H1 (cell line): ENCODE results near the gene IFRD1. TPM values are rescaled to one million over a fixed set of nuclear protein-coding genes. Genes with fewer than 3 reads are reported as not detected.

Experiments
- CTCF ChIA-PET: fragments of 300-600 bp; sonication (Branson Sonifier 250); formaldehyde crosslinking; loops from one replicate; lab custom pipeline; 2021; ENCODE audit not compliant: partially characterized antibody; lab: Charles Lee
- POLR2A ChIA-PET: fragments of 300-600 bp; sonication (Branson Sonifier 250); formaldehyde crosslinking; loops from one replicate; lab custom pipeline; 2021; ENCODE audit warnings: inconsistent platforms; ENCODE audit not compliant: partially characterized antibody; lab: Charles Lee
- DNase-seq, 2 experiments: peaks; one replicate each; pipeline versions ENCODE4 v3.0.0 to v3.0.0-alpha.2; 2010 to 2022; ENCODE audit warnings: low spot score in 2 of 2, low read depth in 1 of 2, mixed read lengths in 1 of 2
- FAIRE-seq: peaks from 2 replicates; lab custom pipeline; 2011; peaks lifted over from hg19 to GRCh38; lab: Jason Lieb, UNC
- H2AFZ ChIP-seq: 2 replicates; pipeline ENCODE4 v1.8.1; 2012; ENCODE audit warnings: low read length, inconsistent platforms
- H2AK5ac ChIP-seq: 2 replicates; pipeline ENCODE4 v1.6.1; 2013; ENCODE audit warnings: low read depth, low read length
- H2BK120ac ChIP-seq: replicated peaks from 2 replicates; pipeline ENCODE3; 2013; ENCODE audit warnings: low read depth, low read length, inconsistent platforms
- H2BK12ac ChIP-seq: 2 replicates; pipeline ENCODE4 v1.6.1; 2013; ENCODE audit warnings: low read depth, low read length
- H2BK15ac ChIP-seq: 2 replicates; pipeline ENCODE4 v1.6.1; 2013; ENCODE audit warnings: low read length
- H2BK20ac ChIP-seq: 2 replicates; pipeline ENCODE4 v1.6.1; 2013; ENCODE audit warnings: low read length
- H2BK5ac ChIP-seq: 2 replicates; pipeline ENCODE4 v1.6.1; 2013; ENCODE audit warnings: low read depth, low read length
- H3K14ac ChIP-seq: 2 replicates; pipeline ENCODE4 v1.6.1; 2013; ENCODE audit warnings: inconsistent platforms; ENCODE audit not compliant: insufficient read length
- H3K18ac ChIP-seq: 2 replicates; pipeline ENCODE4 v1.6.1; 2013; ENCODE audit warnings: low read length; ENCODE audit errors: extremely low read depth
- H3K23ac ChIP-seq: 2 replicates; pipeline ENCODE4 v1.6.1; 2013; ENCODE audit warnings: inconsistent platforms; ENCODE audit not compliant: insufficient read length
- H3K23me2 ChIP-seq: 2 replicates; pipeline ENCODE4 v1.6.1; 2013; ENCODE audit warnings: low read depth, low read length
- H3K27ac ChIP-seq: 2 replicates; pipeline ENCODE4 v1.6.1; 2011; ENCODE audit warnings: low read depth, low read length, inconsistent platforms
- H3K27me3 ChIP-seq, 4 experiments: replicated peaks in 1 of 4; 1 replicate in 1 of 4; 2 replicates in 3 of 4; pipeline versions ENCODE4 v1.6.1 to v1.8.1; 2011 to 2013; ENCODE audit warnings: low read length in 3 of 4, mild to moderate bottlenecking in 3 of 4, inconsistent platforms in 2 of 4, mixed read lengths in 2 of 4, moderate library complexity in 1 of 4; ENCODE audit not compliant: control insufficient read depth in 3 of 4, insufficient read depth in 3 of 4; ENCODE audit errors: extremely low read depth in 1 of 4
- H3K36me3 ChIP-seq, 4 experiments: 2 replicates each; pipeline versions ENCODE4 v1.6.1 to v1.8.1; 2011 to 2013; ENCODE audit warnings: mild to moderate bottlenecking in 4 of 4, low read length in 3 of 4, moderate library complexity in 2 of 4, control low read depth in 1 of 4, inconsistent platforms in 1 of 4; ENCODE audit not compliant: insufficient read depth in 4 of 4, control insufficient read depth in 2 of 4
- H3K4ac ChIP-seq: replicated peaks from 2 replicates; pipeline ENCODE3; 2013; ENCODE audit warnings: low read length, low read depth, mixed read lengths, inconsistent platforms; ENCODE audit not compliant: insufficient read length
- H3K4me1 ChIP-seq, 4 experiments: replicated peaks in 1 of 4; 1 replicate in 1 of 4; 2 replicates in 3 of 4; pipeline versions ENCODE4 v1.6.1 to v1.8.1; 2011 to 2013; ENCODE audit warnings: low read length in 3 of 4, inconsistent platforms in 2 of 4, mixed read lengths in 1 of 4; ENCODE audit not compliant: insufficient read depth in 4 of 4, control insufficient read depth in 3 of 4
- H3K4me2 ChIP-seq, 2 experiments: 2 replicates each; pipeline versions ENCODE4 v1.6.1 to v1.8.1; 2011 to 2013; ENCODE audit warnings: low read depth in 2 of 2, low read length in 2 of 2, control low read depth in 1 of 2, inconsistent platforms in 1 of 2, mild to moderate bottlenecking in 1 of 2; ENCODE audit not compliant: insufficient read depth in 1 of 2
- H3K4me3 ChIP-seq, 4 experiments: fragments of 200-600, 300-600 bp in 1 of 4; sonication (generic), shearing (Covaris generic), sonication (Bioruptor Twin) in 1 of 4; 2 replicates each; pipeline versions ENCODE4 v1.5.1 to v1.8.1; 2011 to 2016; ENCODE audit warnings: low read length in 4 of 4, low read depth in 3 of 4, control low read depth in 2 of 4, inconsistent platforms in 2 of 4, mild to moderate bottlenecking in 2 of 4, mixed read lengths in 1 of 4, moderate library complexity in 1 of 4; ENCODE audit not compliant: insufficient read depth in 2 of 4; ENCODE audit errors: extremely low read depth in 1 of 4
- H3K56ac ChIP-seq: replicated peaks from 2 replicates; pipeline ENCODE3; 2013; ENCODE audit warnings: low read depth, mild to moderate bottlenecking, mixed read lengths, low read length, inconsistent platforms; ENCODE audit not compliant: insufficient read length
- H3K79me1 ChIP-seq: 2 replicates; pipeline ENCODE4 v1.6.1; 2013; ENCODE audit warnings: low read depth, low read length, control low read depth
- H3K79me2 ChIP-seq, 2 experiments: 2 replicates each; pipeline versions ENCODE4 v1.6.1 to v1.8.1; 2012 to 2013; ENCODE audit warnings: low read length in 2 of 2, mild to moderate bottlenecking in 2 of 2, inconsistent platforms in 1 of 2; ENCODE audit not compliant: insufficient read depth in 2 of 2, control insufficient read depth in 1 of 2
- H3K9ac ChIP-seq, 4 experiments: replicated peaks in 1 of 4; 1 replicate in 1 of 4; 2 replicates in 3 of 4; pipeline versions ENCODE4 v1.6.1 to v1.8.1; 2011 to 2013; ENCODE audit warnings: low read depth in 3 of 4, low read length in 3 of 4, control low read depth in 2 of 4, mild to moderate bottlenecking in 2 of 4, moderate library complexity in 2 of 4, inconsistent platforms in 1 of 4; ENCODE audit errors: extremely low read depth in 1 of 4
- H3K9me3 ChIP-seq, 2 experiments: 2 replicates each; pipeline versions ENCODE4 v1.6.1 to v1.8.1; 2012 to 2013; ENCODE audit warnings: mild to moderate bottlenecking in 2 of 2, moderate library complexity in 2 of 2, control low read depth in 1 of 2, inconsistent platforms in 1 of 2, low read depth in 1 of 2, low read length in 1 of 2, mixed read lengths in 1 of 2; ENCODE audit not compliant: insufficient read depth in 2 of 2
- H4K20me1 ChIP-seq, 2 experiments: replicated peaks in 1 of 2; 2 replicates each; pipeline versions ENCODE3 to v1.8.1; 2011 to 2013; ENCODE audit warnings: inconsistent platforms in 2 of 2, low read length in 2 of 2, mild to moderate bottlenecking in 1 of 2; ENCODE audit not compliant: insufficient read depth in 2 of 2, control insufficient read depth in 1 of 2
- H4K5ac ChIP-seq: 2 replicates; pipeline ENCODE4 v1.6.1; 2013; ENCODE audit warnings: low read length, low read depth, mixed read lengths, inconsistent platforms; ENCODE audit not compliant: insufficient read length
- H4K8ac ChIP-seq: 2 replicates; pipeline ENCODE4 v1.8.0; 2013; ENCODE audit warnings: mild to moderate bottlenecking, moderate library complexity, low read length, inconsistent platforms; ENCODE audit not compliant: insufficient read depth; ENCODE audit errors: extremely low read depth
- H4K91ac ChIP-seq: replicated peaks from 2 replicates; pipeline ENCODE3; 2013; ENCODE audit warnings: low read length, mixed read lengths, inconsistent platforms; ENCODE audit not compliant: insufficient read length
- BACH1 ChIP-seq: IDR thresholded peaks from 2 replicates; pipeline ENCODE4 v1.6.1; 2012; ENCODE audit warnings: low read length, improper control_type of control experiment
- CEBPB ChIP-seq: IDR thresholded peaks from 2 replicates; pipeline ENCODE4 v1.6.1; 2012; ENCODE audit warnings: low read depth, low read length
- RAD21 ChIP-seq, 2 experiments: IDR thresholded peaks in 1 of 2; conservative IDR thresholded peaks in 1 of 2; 2 replicates each; pipeline ENCODE4 v1.6.1; 2011; ENCODE audit warnings: low read depth in 2 of 2, low read length in 2 of 2, improper control_type of control experiment in 1 of 2, inconsistent platforms in 1 of 2, mild to moderate bottlenecking in 1 of 2, moderate library complexity in 1 of 2
- RNF2 ChIP-seq: fragments of 200-900, 300-1000 bp; sonication (generic); IDR thresholded peaks from 2 replicates; pipeline ENCODE4 v1.7.1; 2016; ENCODE audit warnings: borderline replicate concordance, low read depth, mild to moderate bottlenecking, antibody characterized with exemption, low read length; ENCODE audit not compliant: poor library complexity, severe bottlenecking; ENCODE audit errors: missing control alignments
- SAP30 ChIP-seq: fragments of 300-600 bp; sonication (generic); IDR thresholded peaks from 2 replicates; pipeline ENCODE4 v1.7.1; 2012; ENCODE audit warnings: low read length, moderate library complexity, mild to moderate bottlenecking, inconsistent platforms; ENCODE audit not compliant: insufficient read depth, insufficient replicate concordance
- TBP ChIP-seq: IDR thresholded peaks from 2 replicates; pipeline ENCODE4 v1.6.1; 2011; ENCODE audit warnings: low read depth, low read length, improper control_type of control experiment
- WGBS, 2 experiments: shearing (Covaris generic) in 1 of 2; methylation state at CpG; one replicate each; pipeline versions ENCODE4 v1.1.6 to v1.1.7; 2013 to 2015; ENCODE audit warnings: low lambda C conversion rate in 2 of 2, mixed read lengths in 2 of 2, inconsistent platforms in 1 of 2, low coverage in 1 of 2, missing lambda C conversion rate in 1 of 2; ENCODE audit not compliant: insufficient replicate concordance in 2 of 2, insufficient coverage in 1 of 2, insufficient read length in 1 of 2; ENCODE audit errors: extremely low coverage in 1 of 2, missing lambda C conversion rate in 1 of 2; 5-methylcytosine and 5-hydroxymethylcytosine counted together
- polyA plus RNA-seq, 7 experiments: library from polyadenylated mRNA; depleted of rRNA in 3 of 7; stranded (reverse) in 5 of 7; unstranded in 2 of 7; fragments of >200 nt in 5 of 7; fragments of 200-250 nt in 2 of 7; gene quantifications; 1 replicate in 5 of 7; 2 replicates in 1 of 7; 4 replicates in 1 of 7; pipeline versions ENCODE4 v1.2.1 to v1.2.3, GENCODE V29; 2011 to 2013; ENCODE audit warnings: missing spikeins in 2 of 7, mixed read lengths in 2 of 7
- total RNA-seq: library from RNA; stranded (reverse); fragmentation: NEBNext Ultra II Directional; extraction: Animal tissue kit (Norgen Biotek cat#: 25700); gene quantifications from 2 replicates; pipeline ENCODE4 v1.2.1, GENCODE V29; 2021

Gene IFRD1
- total and polyA plus RNA-seq, 2 of the 8 experiments (the other 6 are each of a cell fraction or from before 2014, with no cell fraction given), result 23.0 to 50.4 TPM

DNA sequence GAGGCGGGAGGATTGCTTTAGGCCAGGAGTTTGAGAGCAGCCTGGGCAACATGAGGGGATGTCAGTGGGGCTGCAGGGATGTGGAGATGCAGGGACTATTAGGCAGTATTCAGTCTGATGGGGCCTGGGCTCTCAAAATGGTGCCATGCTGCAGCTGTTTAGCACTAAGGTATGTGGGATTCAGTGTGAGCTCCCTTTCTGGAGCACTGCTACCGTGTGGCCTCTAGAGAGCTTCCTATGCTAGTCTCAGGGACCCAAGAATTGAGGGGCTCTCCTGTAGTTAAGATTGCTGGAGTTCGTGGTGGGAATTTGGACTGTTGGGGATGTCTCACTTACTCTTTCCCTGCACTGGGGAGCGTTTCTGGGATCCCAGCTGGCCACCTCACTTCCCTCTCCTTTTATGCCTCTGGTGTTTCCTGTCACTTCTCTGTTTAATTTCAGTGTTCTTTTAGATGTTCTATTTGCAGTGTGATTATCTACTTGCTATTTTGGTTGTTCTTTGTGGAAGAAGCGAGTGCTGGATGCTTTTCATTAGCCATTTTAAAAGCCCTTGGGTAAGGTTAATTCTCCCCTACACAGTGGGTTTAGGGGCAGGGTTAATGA is 53.9 kb downstream of the IFRD1 start:
- no peak overlapping the region for H4K8ac ChIP-seq
- ChIA-PET POLR2A (no interaction called here), CTCF (no interaction called here)
- H3K4me3 ChIP-seq, result no peak overlapping the region
- no peak overlapping the region for H4K5ac ChIP-seq
- 91% methylated on average over 5 of the region's 5 CpGs; no CpG with 5 or more reads in 1 of the 2 experiments for WGBS, 2 experiments
- H3K14ac ChIP-seq, result no peak overlapping the region
- no peak overlapping the region for H3K56ac ChIP-seq
- H3K4me1 ChIP-seq, result no peaks in the 10 kb centered on the region
- H3K27me3 ChIP-seq, result no peaks in the 10 kb centered on the region
- H2BK5ac ChIP-seq, result no peak overlapping the region
- no peaks in the 10 kb centered on the region for H3K36me3 ChIP-seq
- H3K9ac ChIP-seq, result no peak overlapping the region
- H3K79me1 ChIP-seq, result no peaks in the 10 kb centered on the region
- no peak overlapping the region for H2BK15ac ChIP-seq
- no peak for FAIRE-seq
- no peak overlapping the region for H3K4me2 ChIP-seq
- no peak overlapping the region for H4K91ac ChIP-seq
- H3K4ac ChIP-seq, result no peak overlapping the region
- no peak overlapping the region for H2BK12ac ChIP-seq
- H4K20me1 ChIP-seq, result peaks cover 0 to 1% of the 10 kb centered on the region in 2 experiments
- no peak overlapping the region; the same call in 1 of the 2 replicates for H2AFZ ChIP-seq
- H2AK5ac ChIP-seq, result no peak overlapping the region
- H3K18ac ChIP-seq, result no peak overlapping the region
- H2BK120ac ChIP-seq, result no peak overlapping the region
- H3K27ac ChIP-seq, result no peak overlapping the region
- DNase-seq, result no peak
- no peaks in the 10 kb centered on the region for H3K9me3 ChIP-seq
- H2BK20ac ChIP-seq, result no peak overlapping the region
- H3K23me2 ChIP-seq, result no peaks in the 10 kb centered on the region
- no peaks in the 10 kb centered on the region for H3K79me2 ChIP-seq
- no peak overlapping the region for H3K23ac ChIP-seq
- TF ChIP-seq BACH1 (no peak), SAP30 (no peak), CEBPB (no peak), RNF2 (no peak), TBP (no peak), RAD21 (IDR thresholded peaks at IDR 0.05 in 1 of 2, conservative IDR thresholded peaks at IDR 0.05 in 1 of 2; ENCODE audit: low read depth in 2 of 2, low read length in 2 of 2) (peak in 1 of 2 experiments; percentile 21; a peak in 2 of 4 replicates)
